Hematopoietic multipotent progenitor cell treated with erythropoietin and hydrocortisone succinate and interleukin-3 and kit ligand, for 6 days (in vitro differentiated cells): ENCODE results near the gene NDFIP1.
"Not testable (repeated sequence)": the region's sequence is repeated elsewhere in the genome, so short reads cannot be mapped to it uniquely, and the experiment has no call there.

Experiments
- DNase-seq: peaks from one replicate; pipeline ENCODE4 v3.0.0-alpha.2; 2015

Gene NDFIP1

GRCh38 chr5:142159354-142159753 is 50.8 kb downstream of the NDFIP1 start:
- DNase-seq = no peak

GRCh38 chr5:142164315-142164714 is 55.7 kb downstream of the NDFIP1 start:
- DNase-seq = no peak

- no peak for DNase-seq
Measured at GRCh38 chr5:142166754-142167153, 58.2 kb downstream of the NDFIP1 start.

GRCh38 chr5:142167458-142167857 is 58.9 kb downstream of the NDFIP1 start:
- DNase-seq = no peak

- no peak for DNase-seq
Measured at GRCh38 chr5:142168365-142168764, 59.8 kb downstream of the NDFIP1 start.

- no peak for DNase-seq
Measured at GRCh38 chr5:142170254-142170953, 61.8 kb downstream of the NDFIP1 start.

- DNase-seq = no peak
Measured at GRCh38 chr5:142171270-142171669, 62.7 kb downstream of the NDFIP1 start.

GRCh38 chr5:142175039-142175438 is 66.5 kb downstream of the NDFIP1 start:
- no peak for DNase-seq

- DNase-seq = no peak
Measured at GRCh38 chr5:142175461-142176142, 67.0 kb downstream of the NDFIP1 start.

- DNase-seq = no peak
Measured at GRCh38 chr5:142176255-142176654, 67.7 kb downstream of the NDFIP1 start.

GRCh38 chr5:142178651-142179050 is 70.1 kb downstream of the NDFIP1 start:
- no peak for DNase-seq

GRCh38 chr5:142179776-142180387 is 71.3 kb downstream of the NDFIP1 start:
- no peak for DNase-seq

GRCh38 chr5:142181096-142181495 is 72.5 kb downstream of the NDFIP1 start:
- no peak for DNase-seq

- no peak for DNase-seq
Measured at GRCh38 chr5:142181547-142182163, 73.1 kb downstream of the NDFIP1 start.

- DNase-seq = no peak
Measured at GRCh38 chr5:142182840-142183239, 74.3 kb downstream of the NDFIP1 start.

- no peak for DNase-seq
Measured at GRCh38 chr5:142183561-142183960, 75.0 kb downstream of the NDFIP1 start.

- DNase-seq = no peak
Measured at GRCh38 chr5:142184988-142185387, 76.4 kb downstream of the NDFIP1 start.

- no peak for DNase-seq
Measured at GRCh38 chr5:142186514-142186856, 77.9 kb downstream of the NDFIP1 start.

- peak; percentile 86 for DNase-seq
Measured at GRCh38 chr5:142186857-142187594, 78.4 kb downstream of the NDFIP1 start.

- not testable (repeated sequence) for DNase-seq
Measured at GRCh38 chr5:142188691-142189090, 80.1 kb downstream of the NDFIP1 start.

- DNase-seq = no peak
Measured at GRCh38 chr5:142189813-142190212, 81.2 kb downstream of the NDFIP1 start.

- no peak for DNase-seq
Measured at GRCh38 chr5:142191776-142192175, 83.2 kb downstream of the NDFIP1 start.
